Glutamatergic neuron (in vitro differentiated cells): ENCODE data around the gene TRH. TPM values are rescaled to one million over a fixed set of nuclear protein-coding genes. Genes with fewer than 3 reads are reported as not detected.

Source experiments
- DNase-seq: peaks from one replicate; pipeline ENCODE4 v3.0.0; 2022
- H3K27ac Mint-ChIP-seq: one replicate; pipeline ENCODE4 v1.8.0; 2020; ENCODE audit warnings: mild to moderate bottlenecking, mixed read lengths, inconsistent platforms; ENCODE audit not compliant: unreplicated experiment
- H3K27me3 Mint-ChIP-seq: one replicate; pipeline ENCODE4 v1.8.0; 2020; ENCODE audit warnings: mild to moderate bottlenecking, moderate library complexity, mixed read lengths, inconsistent platforms; ENCODE audit not compliant: unreplicated experiment
- H3K36me3 Mint-ChIP-seq: one replicate; pipeline ENCODE4 v1.8.0; 2020; ENCODE audit warnings: mild to moderate bottlenecking, mixed read lengths, inconsistent platforms; ENCODE audit not compliant: unreplicated experiment
- H3K4me1 Mint-ChIP-seq: one replicate; pipeline ENCODE4 v1.8.0; 2020; ENCODE audit warnings: mild to moderate bottlenecking, low read depth, mixed read lengths, inconsistent platforms; ENCODE audit not compliant: unreplicated experiment
- H3K4me3 Mint-ChIP-seq: one replicate; pipeline ENCODE4 v1.8.0; 2020; ENCODE audit warnings: mild to moderate bottlenecking, mixed read lengths, inconsistent platforms; ENCODE audit not compliant: unreplicated experiment
- H3K9me3 Mint-ChIP-seq: one replicate; pipeline ENCODE4 v1.8.0; 2020; ENCODE audit warnings: mild to moderate bottlenecking, moderate library complexity, mixed read lengths, inconsistent platforms; ENCODE audit not compliant: unreplicated experiment
- CTCF ChIP-seq: fragments of 200-600 bp; sonication (generic); IDR thresholded peaks from one replicate; pipeline ENCODE4 v1.5.0; 2021; ENCODE audit not compliant: partially characterized antibody, unreplicated experiment
- total RNA-seq: library from RNA; stranded (reverse); fragmentation: NEBNext Ultra II Directional; extraction: Animal tissue kit (Norgen Biotek cat#: 25700); gene quantifications from one replicate; pipeline ENCODE4 v1.2.1, GENCODE V29; 2021; ENCODE audit not compliant: unreplicated experiment

The TRH gene
- total RNA-seq, 1 donor from 2014 or later, result 1.7 TPM

GRCh38 chr3:129975705-129976048, 1.2 kb downstream of the TRH start:
- peaks cover 5% of the 10 kb centered on the region for H3K36me3 Mint-ChIP-seq
- TF ChIP-seq CTCF, result no peak
- peaks cover 5% of the 10 kb centered on the region for H3K9me3 Mint-ChIP-seq
- H3K27ac Mint-ChIP-seq, result no peak overlapping the region
- peak; percentile 72 for DNase-seq
- no peaks in the 10 kb centered on the region for H3K4me1 Mint-ChIP-seq
- peak overlapping the region; percentile 34 for H3K4me3 Mint-ChIP-seq
- peaks cover 23% of the 10 kb centered on the region for H3K27me3 Mint-ChIP-seq

- TF ChIP-seq CTCF, result no peak
- Mint-ChIP-seq H3K27ac (no peak overlapping the region), H3K4me1 (no peaks in the 10 kb centered on the region), H3K27me3 (peaks cover 23% of the 10 kb centered on the region), H3K9me3 (peaks cover 5% of the 10 kb centered on the region), H3K4me3 (peak overlapping the region; percentile 34), H3K36me3 (peaks cover 5% of the 10 kb centered on the region)
- no peak for DNase-seq
Observed at GRCh38 chr3:129976286-129976685, 1.8 kb downstream of the TRH start.

GRCh38 chr3:129978123-129978522, 3.6 kb downstream of the TRH start:
- no peaks in the 10 kb centered on the region for H3K4me1 Mint-ChIP-seq
- no peak overlapping the region for H3K27ac Mint-ChIP-seq
- H3K4me3 Mint-ChIP-seq, result no peak overlapping the region
- no peak for TF ChIP-seq CTCF
- DNase-seq, result no peak
- H3K9me3 Mint-ChIP-seq, result peaks cover 5% of the 10 kb centered on the region
- peaks cover 29% of the 10 kb centered on the region for H3K27me3 Mint-ChIP-seq
- peaks cover 5% of the 10 kb centered on the region for H3K36me3 Mint-ChIP-seq

- Mint-ChIP-seq H3K36me3 (peaks cover 5% of the 10 kb centered on the region), H3K4me1 (no peaks in the 10 kb centered on the region), H3K4me3 (no peak overlapping the region), H3K27ac (no peak overlapping the region), H3K9me3 (peaks cover 5% of the 10 kb centered on the region), H3K27me3 (peaks cover 26% of the 10 kb centered on the region)
- no peak for TF ChIP-seq CTCF
- DNase-seq, result no peak
Observed at GRCh38 chr3:129979905-129980304, 5.4 kb downstream of the TRH start.

GRCh38 chr3:129983561-129983960, 9.0 kb downstream of the TRH start:
- no peak overlapping the region for H3K4me3 Mint-ChIP-seq
- DNase-seq, result no peak
- peaks cover 5% of the 10 kb centered on the region for H3K36me3 Mint-ChIP-seq
- no peaks in the 10 kb centered on the region for H3K4me1 Mint-ChIP-seq
- no peak overlapping the region for H3K27ac Mint-ChIP-seq
- peaks cover 7% of the 10 kb centered on the region for H3K9me3 Mint-ChIP-seq
- peaks cover 14% of the 10 kb centered on the region for H3K27me3 Mint-ChIP-seq
- no peak for TF ChIP-seq CTCF
